GM18867 (cell line): ENCODE results near the gene NUP42.
A peak's percentile ranks its signal among the peaks of the same experiment; 100 is the strongest.

Source experiments
- ATAC-seq: cut with Tn5 transposase; IDR thresholded peaks from one replicate; pipeline ENCODE4 v1.9.1; 2021; ENCODE audit warnings: mild to moderate bottlenecking, moderate library complexity; ENCODE audit not compliant: unreplicated experiment

NUP42 gene

DNA sequence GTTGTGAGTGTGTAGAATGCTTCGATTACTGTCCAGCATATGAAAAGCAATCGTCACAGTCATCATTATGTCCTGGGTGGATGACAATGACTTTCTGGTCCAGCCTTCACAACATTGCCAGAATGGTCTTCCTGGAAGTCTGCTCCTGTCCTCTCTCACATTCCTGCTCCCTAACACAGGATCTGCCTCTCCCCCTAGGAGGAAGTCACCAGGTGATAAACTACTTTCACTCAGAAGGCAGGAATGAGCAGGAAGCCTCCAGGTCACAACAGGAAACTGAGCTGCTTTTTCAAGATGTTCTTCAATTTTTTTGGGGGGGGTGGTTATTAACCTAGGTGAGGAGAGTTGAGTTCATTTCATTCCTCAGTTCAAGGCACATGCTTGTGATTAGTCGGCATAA, 51.1 kb downstream of the NUP42 start:
- ATAC-seq: no peak

DNA sequence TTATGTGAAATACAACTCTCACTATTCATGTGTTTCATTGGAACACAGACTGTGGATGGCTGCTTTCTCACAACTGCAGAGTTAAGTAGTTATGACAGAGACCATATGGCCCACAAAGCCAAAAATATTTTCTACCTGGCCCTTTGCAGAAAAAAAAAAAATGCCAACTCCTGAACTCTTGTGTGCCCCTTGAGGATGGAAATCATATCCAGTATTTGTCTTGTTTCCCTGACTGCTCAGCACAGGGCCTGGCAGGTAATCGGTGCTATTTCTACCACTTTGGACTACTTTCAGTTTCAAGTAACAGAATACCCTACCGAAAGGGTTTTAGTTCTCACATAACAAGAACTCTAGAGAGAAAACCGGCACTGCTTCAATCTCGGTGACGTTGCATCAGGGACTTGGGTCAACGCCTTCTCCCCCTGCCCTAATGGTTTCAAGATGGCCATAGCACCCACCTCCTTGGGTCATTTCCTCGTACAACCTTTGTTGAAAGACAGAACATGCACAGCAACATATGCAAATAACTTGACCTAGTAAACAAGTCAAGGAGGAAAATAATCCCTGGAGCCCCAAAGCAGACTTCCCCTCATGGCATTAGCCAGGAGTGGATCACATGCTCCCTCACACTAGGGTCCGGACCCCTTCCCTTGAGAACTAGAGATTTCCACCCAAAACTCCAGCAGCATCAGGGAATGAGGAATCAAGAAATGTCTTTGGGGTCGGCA, 52.9 kb downstream of the NUP42 start:
- peak; percentile 97 for ATAC-seq

- ATAC-seq: no peak
These were observed 54.0 kb downstream of the NUP42 start for GRCh38 chr7:23235813-23236221.

DNA sequence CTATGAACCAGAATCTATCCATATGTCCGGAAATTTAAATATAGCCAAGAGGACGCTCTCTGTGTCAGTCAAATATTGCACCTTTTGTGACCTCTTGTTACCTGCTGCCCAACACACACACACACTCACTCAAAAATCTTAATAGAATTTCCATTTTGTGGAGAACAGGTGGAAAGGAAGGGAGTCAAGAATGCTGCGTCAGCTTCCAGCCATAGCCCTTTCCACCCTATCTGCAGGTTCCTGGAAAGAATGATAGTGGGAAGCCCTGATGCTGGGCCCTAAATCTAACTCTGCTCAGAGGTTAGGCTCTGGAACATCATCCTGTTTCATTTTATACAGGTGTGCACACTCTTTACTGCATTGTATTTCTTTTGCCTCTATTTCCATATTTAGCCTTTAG, 55.2 kb downstream of the NUP42 start:
- ATAC-seq: no peak

DNA sequence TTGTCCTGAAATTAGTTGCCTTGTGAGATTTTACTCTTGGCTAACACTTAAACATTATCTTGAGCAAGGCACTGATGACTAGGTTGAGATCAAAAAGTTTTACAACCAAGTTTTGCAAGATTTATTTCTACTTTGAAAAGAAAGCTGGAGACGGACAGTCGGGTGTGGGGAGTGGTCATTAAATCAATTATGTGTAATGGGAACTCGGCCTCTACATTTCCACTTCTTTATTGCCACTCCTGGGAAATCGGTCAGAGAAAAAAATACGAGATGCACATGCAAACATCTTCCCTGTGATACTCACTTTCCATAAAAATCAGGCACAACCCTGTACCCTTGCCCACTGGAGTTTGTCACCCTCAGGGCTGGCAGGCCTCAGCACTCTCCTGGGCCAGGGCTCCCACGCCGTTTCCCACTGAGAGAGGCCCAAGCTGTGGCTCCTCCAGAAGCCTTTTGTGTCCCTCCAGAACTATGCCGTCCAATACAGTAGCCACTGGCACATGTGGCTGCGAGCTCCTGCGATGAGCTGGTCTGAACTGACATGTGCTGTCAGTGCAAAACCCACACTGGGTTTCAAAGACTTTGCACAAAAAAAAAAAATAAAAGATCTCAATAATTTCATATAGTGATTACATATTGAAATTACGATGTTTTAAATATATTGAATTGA, 57.3 kb downstream of the NUP42 start:
- ATAC-seq: no peak

DNA sequence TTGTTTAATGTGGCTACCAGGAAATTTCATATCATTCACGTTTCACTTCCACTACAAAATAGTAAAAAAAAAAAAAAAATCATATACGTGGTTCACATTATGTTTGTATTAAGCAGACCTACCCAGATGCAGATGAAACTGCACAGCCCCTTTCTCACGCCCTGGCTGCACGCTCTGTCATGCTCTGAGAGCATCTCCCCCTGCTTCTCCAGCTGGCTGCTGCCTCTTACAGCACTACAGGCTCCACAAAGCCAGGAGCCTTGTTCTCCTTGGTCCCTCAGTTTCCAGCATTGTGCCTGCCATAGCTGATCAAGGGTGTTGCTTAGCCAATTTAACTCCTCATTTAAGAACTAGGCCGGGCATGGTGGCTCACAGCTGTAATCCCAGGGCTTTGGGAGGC, 57.9 kb downstream of the NUP42 start:
- ATAC-seq: no peak

GRCh38 chr7:23242321-23242720, 60.5 kb downstream of the NUP42 start:
- ATAC-seq: no peak

- ATAC-seq: no peak
These were observed 61.1 kb downstream of the NUP42 start for GRCh38 chr7:23242935-23243334.

DNA sequence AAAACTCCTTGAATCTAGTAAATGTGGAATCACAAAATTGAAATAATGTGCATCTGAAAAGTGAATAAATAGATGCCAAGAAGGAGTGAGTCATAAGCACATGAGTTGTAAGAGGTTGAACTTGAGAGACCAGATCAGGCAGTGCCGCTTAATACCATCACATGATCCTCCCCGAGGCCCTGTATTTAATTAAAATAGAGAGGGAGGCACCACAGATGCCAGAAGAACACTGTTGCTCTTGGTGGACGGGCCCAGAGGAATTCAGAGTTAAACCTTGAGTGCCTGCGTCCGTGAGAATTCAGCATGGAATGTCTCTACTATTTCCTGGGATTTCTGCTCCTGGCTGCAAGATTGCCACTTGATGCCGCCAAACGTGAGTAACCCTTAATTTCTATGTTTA, 64.7 kb downstream of the NUP42 start, which contains the start of gene GPNMB:
Gene GPNMB (plus strand): TSS at position 221 of the 400 bp plus-strand sequence. CDS start 83 bp downstream, at position 304.
- no peak for ATAC-seq

DNA sequence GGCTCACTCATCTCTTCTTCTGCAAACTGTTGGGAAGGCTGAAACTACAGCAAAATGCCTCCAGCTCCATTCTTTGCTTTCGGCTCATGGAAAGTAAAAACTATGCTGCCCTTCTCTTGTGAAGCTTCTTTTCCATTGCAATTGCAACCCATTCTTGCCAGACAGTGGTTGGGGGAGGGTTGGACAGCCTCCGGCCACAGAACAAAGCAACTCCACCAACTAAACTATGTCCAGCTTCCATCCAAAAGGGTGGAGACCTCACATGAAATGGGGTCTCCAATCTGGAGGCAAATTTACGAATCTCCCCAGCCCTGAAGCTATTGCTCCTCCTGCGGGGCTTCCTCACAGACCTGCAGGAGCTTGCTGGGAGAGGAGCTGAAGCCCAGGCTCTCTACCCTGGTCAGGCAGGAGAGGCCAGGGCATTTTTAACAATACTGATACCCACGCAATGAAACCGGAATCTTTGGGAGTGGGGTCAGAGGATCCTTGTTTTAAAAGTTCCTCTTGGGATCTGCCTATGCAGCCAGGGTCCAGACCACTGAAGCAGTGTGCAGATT, 65.3 kb downstream of the NUP42 start:
- ATAC-seq: no peak

DNA sequence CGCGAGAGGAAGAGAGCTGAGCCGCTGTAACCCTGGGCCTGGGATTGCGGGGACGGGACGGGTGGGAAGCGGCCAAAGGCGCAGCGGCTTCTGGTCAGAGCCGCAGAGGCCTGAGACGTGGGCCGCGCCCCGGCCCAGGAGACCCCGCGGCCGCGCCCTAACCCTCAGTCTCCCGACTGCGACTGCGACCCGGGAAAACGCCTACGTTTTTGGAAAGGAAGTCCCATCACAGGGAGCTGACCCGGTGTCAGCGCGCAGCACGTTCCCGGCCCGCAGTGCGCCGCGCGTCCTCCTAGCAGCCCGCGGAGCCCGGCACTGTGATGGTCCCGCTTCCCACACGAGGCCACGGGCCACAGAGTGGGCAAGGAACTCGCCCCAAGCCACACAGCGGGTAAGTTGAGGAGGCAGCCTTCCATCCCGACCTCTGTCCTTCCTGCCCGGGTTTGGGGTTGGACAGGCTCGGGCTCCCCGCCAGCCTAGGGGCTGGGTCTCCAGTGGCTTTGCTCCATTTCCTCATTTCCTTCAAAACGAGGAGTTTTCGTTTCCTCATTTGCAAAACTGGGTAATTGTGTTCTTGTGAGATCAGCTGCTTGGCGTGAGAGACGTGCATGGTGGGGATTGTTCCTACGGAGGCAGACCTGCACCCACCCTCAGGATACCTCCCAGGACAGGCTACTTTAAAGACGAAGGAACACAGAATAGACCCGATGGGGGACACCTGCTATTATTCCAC, 65.9 kb downstream of the NUP42 start:
- ATAC-seq: no peak

GRCh38 chr7:23249486-23249885, 67.6 kb downstream of the NUP42 start:
- no peak for ATAC-seq
